Stimulated activated effector memory CD8-positive, alpha-beta T cell treated with anti-CD3 and anti-CD28 coated beads, Interleukin-12 subunit alpha, Interleukin-12 subunit beta, amount 100 ng/mL, for 72 hours (primary cell): Measurements from ENCODE around the gene MICAL3.

ENCODE experiments used
- ATAC-seq: fragments of 150-1000 bp; cut with Tn5 transposase; 2 replicates; pipeline ENCODE4 v1.10.0; 2021
- DNase-seq, 2 donors: peaks; one replicate each; pipeline ENCODE4 v3.0.0; 2021 to 2022; ENCODE audit warnings: low spot score in 2 of 2
- H3K27ac Mint-ChIP-seq: one replicate; pipeline ENCODE4 v1.8.0; 2022; ENCODE audit warnings: mild to moderate bottlenecking, mixed read lengths
- H3K36me3 Mint-ChIP-seq: one replicate; pipeline ENCODE4 v1.8.0; 2022; ENCODE audit warnings: mild to moderate bottlenecking, mixed read lengths
- H3K4me1 Mint-ChIP-seq: one replicate; pipeline ENCODE4 v1.8.0; 2022; ENCODE audit warnings: mixed read lengths
- H3K4me3 Mint-ChIP-seq: one replicate; pipeline ENCODE4 v1.8.0; 2022; ENCODE audit warnings: mild to moderate bottlenecking, mixed read lengths
- H3K9me3 Mint-ChIP-seq: one replicate; pipeline ENCODE4 v1.8.0; 2022; ENCODE audit warnings: mixed read lengths

MICAL3 gene

GRCh38 chr22:17875631-17876030 is 148.7 kb downstream of the MICAL3 start:
- Mint-ChIP-seq H3K36me3 (peaks cover 63% of the 10 kb centered on the region), H3K4me3 (no peak overlapping the region), H3K4me1 (no peaks in the 10 kb centered on the region), H3K27ac (no peak overlapping the region), H3K9me3 (no peaks in the 10 kb centered on the region)
- ATAC-seq (no peak), DNase-seq (no peak)

- Mint-ChIP-seq H3K4me1 (no peaks in the 10 kb centered on the region), H3K36me3 (peaks cover 64% of the 10 kb centered on the region), H3K9me3 (no peaks in the 10 kb centered on the region), H3K27ac (no peak overlapping the region), H3K4me3 (no peak overlapping the region)
- ATAC-seq: no peak
- DNase-seq: no peak
Measured at GRCh38 chr22:17875156-17875555, 149.2 kb downstream of the MICAL3 start.

GRCh38 chr22:17874231-17874905 is 150.0 kb downstream of the MICAL3 start:
- DNase-seq: no peak
- Mint-ChIP-seq H3K9me3 (no peaks in the 10 kb centered on the region), H3K36me3 (peaks cover 64% of the 10 kb centered on the region), H3K4me3 (no peak overlapping the region), H3K27ac (no peak overlapping the region), H3K4me1 (no peaks in the 10 kb centered on the region)
- no peak for ATAC-seq

GRCh38 chr22:17873804-17874203 is 150.6 kb downstream of the MICAL3 start:
- Mint-ChIP-seq H3K4me3 (no peak overlapping the region), H3K4me1 (no peaks in the 10 kb centered on the region), H3K9me3 (no peaks in the 10 kb centered on the region), H3K27ac (peak overlapping the region; percentile 65), H3K36me3 (peaks cover 64% of the 10 kb centered on the region)
- ATAC-seq: no peak
- no peak for DNase-seq

GRCh38 chr22:17873116-17873515 is 151.2 kb downstream of the MICAL3 start:
- Mint-ChIP-seq H3K9me3 (no peaks in the 10 kb centered on the region), H3K27ac (peak overlapping the region; percentile 65), H3K4me3 (no peak overlapping the region), H3K4me1 (no peaks in the 10 kb centered on the region), H3K36me3 (peaks cover 66% of the 10 kb centered on the region)
- DNase-seq (no peak), ATAC-seq (no peak)

- Mint-ChIP-seq H3K27ac (no peak overlapping the region), H3K4me1 (no peaks in the 10 kb centered on the region), H3K36me3 (peaks cover 66% of the 10 kb centered on the region), H3K9me3 (no peaks in the 10 kb centered on the region), H3K4me3 (no peak overlapping the region)
- ATAC-seq (no peak), DNase-seq (no peak)
Measured at GRCh38 chr22:17872471-17872870, 151.9 kb downstream of the MICAL3 start.

- Mint-ChIP-seq H3K4me1 (no peaks in the 10 kb centered on the region), H3K4me3 (no peak overlapping the region), H3K27ac (no peak overlapping the region), H3K36me3 (peaks cover 66% of the 10 kb centered on the region), H3K9me3 (no peaks in the 10 kb centered on the region)
- DNase-seq: no peak
- no peak for ATAC-seq
Measured at GRCh38 chr22:17871726-17872458, 152.5 kb downstream of the MICAL3 start.

GRCh38 chr22:17870407-17870806 is 154.0 kb downstream of the MICAL3 start:
- Mint-ChIP-seq H3K4me1 (no peaks in the 10 kb centered on the region), H3K9me3 (no peaks in the 10 kb centered on the region), H3K27ac (peak overlapping the region; percentile 30), H3K4me3 (no peak overlapping the region), H3K36me3 (peaks cover 73% of the 10 kb centered on the region)
- ATAC-seq (no peak), DNase-seq (no peak)

GRCh38 chr22:17869285-17870096 is 154.9 kb downstream of the MICAL3 start:
- no peak for ATAC-seq
- Mint-ChIP-seq H3K4me1 (no peaks in the 10 kb centered on the region), H3K4me3 (no peak overlapping the region), H3K27ac (peak overlapping the region; percentile 30), H3K9me3 (no peaks in the 10 kb centered on the region), H3K36me3 (peaks cover 67% of the 10 kb centered on the region)
- no peak for DNase-seq

- Mint-ChIP-seq H3K36me3 (peaks cover 69% of the 10 kb centered on the region), H3K4me3 (no peak overlapping the region), H3K27ac (no peak overlapping the region), H3K4me1 (no peaks in the 10 kb centered on the region), H3K9me3 (no peaks in the 10 kb centered on the region)
- DNase-seq (no peak), ATAC-seq (no peak)
Measured at GRCh38 chr22:17868771-17869170, 155.6 kb downstream of the MICAL3 start.

- no peak overlapping the region for H3K27ac Mint-ChIP-seq
- ATAC-seq: no peak
- no peaks in the 10 kb centered on the region for H3K9me3 Mint-ChIP-seq
- H3K4me1 Mint-ChIP-seq: peaks cover 6% of the 10 kb centered on the region
- no peak for DNase-seq
- H3K4me3 Mint-ChIP-seq: no peak overlapping the region
- peaks cover 66% of the 10 kb centered on the region for H3K36me3 Mint-ChIP-seq
Measured at GRCh38 chr22:17867160-17867785, 157.1 kb downstream of the MICAL3 start.

GRCh38 chr22:17866621-17867020 is 157.7 kb downstream of the MICAL3 start:
- peaks cover 6% of the 10 kb centered on the region for H3K4me1 Mint-ChIP-seq
- H3K27ac Mint-ChIP-seq: peak overlapping the region; percentile 48
- H3K36me3 Mint-ChIP-seq: peaks cover 64% of the 10 kb centered on the region
- no peak for DNase-seq
- H3K4me3 Mint-ChIP-seq: no peak overlapping the region
- no peaks in the 10 kb centered on the region for H3K9me3 Mint-ChIP-seq
- no peak for ATAC-seq

- no peaks in the 10 kb centered on the region for H3K9me3 Mint-ChIP-seq
- peaks cover 64% of the 10 kb centered on the region for H3K36me3 Mint-ChIP-seq
- H3K27ac Mint-ChIP-seq: peak overlapping the region; percentile 48
- no peak for DNase-seq
- no peak overlapping the region for H3K4me3 Mint-ChIP-seq
- peaks cover 6% of the 10 kb centered on the region for H3K4me1 Mint-ChIP-seq
- ATAC-seq: no peak
Measured at GRCh38 chr22:17866127-17866526, 158.2 kb downstream of the MICAL3 start.

GRCh38 chr22:17865183-17866055 is 158.9 kb downstream of the MICAL3 start:
- peaks cover 59% of the 10 kb centered on the region for H3K36me3 Mint-ChIP-seq
- H3K27ac Mint-ChIP-seq: peak overlapping the region; percentile 48

More at GRCh38 chr22:17865183-17866055, 158.9 kb downstream of the MICAL3 start:
- DNase-seq: no peak
- H3K4me3 Mint-ChIP-seq: no peak overlapping the region
- ATAC-seq: no peak
- peaks cover 6% of the 10 kb centered on the region for H3K4me1 Mint-ChIP-seq
- no peaks in the 10 kb centered on the region for H3K9me3 Mint-ChIP-seq
